HG02763 (cell line): ENCODE results near the gene PDE1C.
A peak's percentile ranks its signal among the peaks of the same experiment; 100 is the strongest.

Experiments used
- ATAC-seq: cut with Tn5 transposase; IDR thresholded peaks from one replicate; pipeline ENCODE4 v1.9.1; 2021; ENCODE audit warnings: mild to moderate bottlenecking, moderate library complexity; ENCODE audit not compliant: unreplicated experiment

The PDE1C gene

DNA sequence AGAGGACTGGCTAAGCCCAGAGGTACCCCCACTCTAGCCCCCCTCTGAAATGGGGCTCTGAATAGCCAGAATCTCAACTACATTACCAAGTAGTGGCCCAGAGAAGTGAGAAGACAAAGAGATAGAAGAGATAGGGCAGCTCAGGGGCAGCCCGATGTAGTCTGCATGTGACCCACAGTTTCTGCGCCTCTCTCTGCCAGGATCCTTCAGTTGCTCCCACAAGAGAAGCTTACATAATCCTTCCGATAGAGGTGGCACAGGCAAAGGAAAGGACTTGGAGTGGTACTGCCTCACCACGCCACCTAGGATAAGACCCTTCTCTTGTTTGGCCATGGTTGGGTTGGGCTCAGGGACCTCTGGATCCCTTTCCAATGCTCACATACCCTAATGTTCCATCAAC lies 5.4 kb upstream of the PDE1C start:
- no peak for ATAC-seq

- no peak for ATAC-seq
These were observed 4.8 kb upstream of the PDE1C start for GRCh38 chr7:32074787-32075585.

- ATAC-seq, result no peak
These were observed 3.3 kb upstream of the PDE1C start for GRCh38 chr7:32073533-32073932.

GRCh38 chr7:32072397-32072796 lies 2.2 kb upstream of the PDE1C start:
- ATAC-seq, result no peak

DNA sequence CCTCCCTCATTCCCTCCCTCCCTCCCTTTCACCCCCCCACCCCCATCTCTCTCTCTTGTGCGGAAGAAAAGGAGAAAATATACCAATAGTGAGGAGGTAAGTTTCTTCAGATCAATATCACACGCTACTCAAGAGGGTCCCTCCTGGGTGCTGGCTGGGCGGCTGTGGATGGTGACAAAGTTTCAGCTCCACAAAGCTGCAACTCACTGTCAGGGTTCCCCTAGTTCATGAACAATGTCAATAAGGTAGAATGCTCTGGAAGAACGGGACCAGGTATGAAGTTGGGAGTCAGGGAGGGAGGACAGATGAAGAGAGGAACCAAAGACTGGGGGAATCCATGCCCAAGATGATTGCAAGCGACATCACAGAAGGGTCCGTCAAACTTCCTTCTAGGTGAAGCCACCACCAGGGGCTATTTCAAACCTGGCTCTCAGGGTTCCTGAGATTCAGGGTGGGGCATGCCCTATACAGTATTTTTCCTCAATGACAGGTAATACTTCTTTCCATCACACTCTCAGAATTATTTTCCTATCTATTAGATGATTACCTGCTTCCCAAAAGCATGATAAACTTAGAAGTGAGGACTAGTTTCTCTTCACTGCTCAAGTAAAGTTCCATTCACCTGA lies 1.4 kb upstream of the PDE1C start:
- ATAC-seq, result no peak

- ATAC-seq, result no peak
These were observed 179 bp downstream of the PDE1C start for GRCh38 chr7:32070051-32070405.

- ATAC-seq, result no peak
These were observed 1.0 kb downstream of the PDE1C start for GRCh38 chr7:32069116-32069650.

DNA sequence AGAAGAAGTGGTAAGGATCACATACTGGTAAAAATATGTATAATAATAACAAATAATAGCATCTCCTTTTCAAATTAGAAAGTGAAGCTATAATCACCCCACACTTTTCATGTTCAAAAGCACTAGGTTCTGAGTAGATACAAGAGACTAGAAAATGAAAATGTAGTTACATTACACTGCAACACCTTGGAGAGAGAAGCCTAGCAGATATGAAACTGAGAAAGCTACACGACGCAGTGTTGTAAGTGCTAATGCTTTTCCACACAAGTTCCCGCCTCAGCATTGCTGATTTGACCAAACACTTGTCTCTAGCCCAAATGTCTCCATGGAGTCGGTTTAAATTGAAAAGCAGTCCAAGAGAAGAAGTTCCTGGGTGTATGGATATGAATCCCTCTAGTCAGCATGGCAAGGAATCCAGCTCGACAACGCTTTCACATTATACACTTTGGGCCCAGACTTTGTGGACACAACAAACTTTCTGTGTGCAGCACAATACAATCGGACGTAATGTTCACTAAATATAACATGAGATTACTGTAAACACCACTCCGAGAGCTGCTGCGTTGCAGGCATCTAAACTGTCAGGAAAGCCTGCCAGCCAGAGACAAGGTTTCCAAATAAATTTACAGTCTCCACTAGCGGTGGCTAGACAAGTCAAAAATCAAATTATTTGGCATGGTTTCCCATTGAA lies 1.7 kb downstream of the PDE1C start:
- ATAC-seq, result no peak

DNA sequence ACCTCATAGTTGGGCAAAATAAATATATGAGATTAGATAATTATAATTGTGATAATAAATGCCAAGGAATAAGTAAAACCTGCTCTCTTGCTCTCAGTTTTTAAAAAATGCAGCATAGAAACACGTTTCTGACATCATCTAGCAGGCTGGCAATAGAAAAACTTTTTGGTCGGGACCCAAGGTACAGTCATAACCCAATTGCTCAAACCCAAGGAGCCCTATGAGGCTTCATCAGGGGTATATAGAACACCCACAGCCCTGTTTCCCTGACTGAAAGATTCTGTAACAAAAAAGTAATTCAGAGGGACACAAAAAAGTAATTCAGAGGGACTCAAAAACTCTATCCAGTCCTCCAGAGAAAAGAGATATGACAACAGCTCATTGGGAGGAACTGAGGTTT lies 3.8 kb downstream of the PDE1C start:
- ATAC-seq, result no peak

DNA sequence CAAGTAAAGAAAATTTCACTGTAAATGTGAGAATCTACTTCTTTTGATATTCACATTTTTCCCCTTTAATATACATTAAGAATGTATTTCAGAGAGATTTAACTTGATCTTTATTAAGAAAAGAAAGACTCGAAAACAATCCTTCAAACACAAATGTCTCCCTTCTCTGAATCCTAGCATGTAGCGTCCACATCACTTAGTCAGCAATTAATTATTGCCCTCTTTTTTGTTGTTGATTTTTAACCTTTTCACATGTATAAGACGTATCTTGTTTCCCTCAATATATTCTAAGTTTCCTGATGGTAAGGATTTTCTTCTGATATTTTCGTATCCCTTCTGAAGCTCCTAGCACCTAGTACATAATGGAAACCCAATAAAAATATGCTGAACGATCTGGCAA lies 6.6 kb downstream of the PDE1C start:
- no peak for ATAC-seq

DNA sequence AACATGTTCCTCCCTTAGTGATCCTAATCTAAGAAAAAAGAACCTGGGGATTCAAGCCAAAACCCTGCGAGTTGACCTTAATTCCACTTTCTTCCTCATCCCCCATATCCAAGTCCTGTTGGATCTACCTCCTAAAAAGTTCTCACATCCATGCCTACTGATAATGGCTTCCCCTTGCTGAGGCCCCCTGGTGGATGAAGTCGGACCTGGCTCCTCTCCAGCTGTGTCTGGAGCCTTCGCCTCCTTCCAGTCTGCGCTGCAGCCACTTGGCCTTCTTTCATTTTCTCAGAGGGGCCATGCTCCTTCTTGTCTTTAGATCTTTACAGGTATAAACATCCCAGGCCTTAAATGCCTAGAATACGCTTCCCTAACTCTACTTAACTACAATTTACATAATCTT lies 8.1 kb downstream of the PDE1C start:
- ATAC-seq, result no peak

DNA sequence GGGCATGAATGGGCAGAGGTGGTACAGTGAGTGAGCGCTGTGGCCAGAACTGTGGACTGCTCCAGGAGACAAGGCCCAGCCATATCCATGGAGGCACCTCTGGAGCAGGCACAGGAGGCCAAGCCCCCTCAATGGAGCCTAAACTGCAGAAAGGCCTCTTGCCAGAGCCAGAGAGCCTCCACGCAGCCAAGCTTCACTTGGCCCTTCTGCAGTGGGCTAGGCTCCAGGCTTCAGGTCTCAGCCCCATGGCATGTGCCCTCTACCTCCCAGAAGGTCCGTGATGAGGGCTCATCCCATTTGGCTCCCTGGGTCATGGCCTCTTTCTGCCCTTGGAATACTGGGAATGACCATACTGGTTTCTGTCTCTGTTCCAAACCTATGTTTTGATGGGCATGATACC lies 8.9 kb downstream of the PDE1C start:
- no peak for ATAC-seq

GRCh38 chr7:32059289-32060011 lies 10.8 kb downstream of the PDE1C start:
- no peak for ATAC-seq

DNA sequence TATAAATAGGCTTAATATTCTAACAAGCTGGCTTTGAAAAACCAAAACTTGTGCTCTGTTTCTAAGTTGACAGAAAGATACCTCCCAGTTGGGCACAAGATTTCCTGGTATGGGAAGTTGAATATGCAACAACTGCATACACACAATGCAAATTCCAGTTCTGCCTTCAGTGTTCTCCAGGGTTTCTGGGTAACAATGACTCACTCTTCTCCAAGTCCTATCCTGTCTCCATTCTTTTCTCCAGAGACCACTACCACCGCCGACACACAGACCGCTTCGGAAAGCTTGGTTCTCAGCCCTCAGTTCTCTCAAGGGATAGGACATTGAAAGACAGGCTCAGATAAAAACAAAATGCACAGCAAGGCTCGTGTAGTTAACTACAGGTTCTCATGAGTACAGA lies 12.2 kb downstream of the PDE1C start:
- ATAC-seq, result no peak

DNA sequence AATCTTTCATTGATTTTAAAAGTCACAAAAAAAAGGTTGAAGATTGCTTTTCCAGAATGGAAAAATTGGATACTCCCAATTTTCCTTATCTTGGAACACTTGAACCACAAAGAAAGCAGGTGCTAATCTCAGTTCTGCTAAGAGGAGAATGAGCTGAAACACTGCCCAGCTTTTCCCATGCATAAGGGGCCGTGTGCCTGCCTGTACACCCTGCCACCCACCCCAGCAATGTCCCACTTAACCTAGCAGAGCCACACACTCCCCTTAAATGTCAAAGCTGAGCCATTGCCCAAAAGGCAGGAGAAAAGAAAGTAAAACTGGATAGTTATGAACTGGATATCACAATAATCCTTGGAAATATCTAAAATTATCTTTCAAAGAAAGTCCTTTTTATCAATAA lies 13.4 kb downstream of the PDE1C start:
- ATAC-seq, result no peak

- ATAC-seq, result no peak
These were observed 17.0 kb downstream of the PDE1C start for GRCh38 chr7:32053204-32053603.

- ATAC-seq, result no peak
These were observed 19.1 kb downstream of the PDE1C start for GRCh38 chr7:32051128-32051527.

GRCh38 chr7:32049599-32049998 lies 20.6 kb downstream of the PDE1C start:
- ATAC-seq, result no peak

GRCh38 chr7:32048970-32049491 lies 21.2 kb downstream of the PDE1C start:
- peak; percentile 66 for ATAC-seq

- no peak for ATAC-seq
These were observed 22.4 kb downstream of the PDE1C start for GRCh38 chr7:32047801-32048200.

DNA sequence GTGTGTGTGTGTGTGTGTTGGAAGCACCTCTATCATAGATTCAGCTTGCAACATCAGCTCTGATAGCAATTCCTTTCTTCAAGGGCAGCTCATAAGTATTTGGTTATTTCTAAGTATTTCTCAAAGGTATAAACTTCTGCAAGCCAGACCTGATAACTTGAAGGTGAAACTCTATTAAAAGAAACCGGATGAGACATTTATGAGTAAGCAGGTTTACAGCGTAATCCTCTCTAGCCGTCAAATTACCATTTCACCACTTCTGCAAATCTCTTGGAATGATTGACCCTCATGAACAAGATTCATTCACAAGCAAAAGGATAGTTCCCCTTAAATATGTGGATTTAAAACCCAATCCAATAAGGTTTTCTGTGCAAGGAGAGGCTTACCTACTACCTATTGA lies 23.1 kb downstream of the PDE1C start:
- ATAC-seq, result no peak
